Measurements from ENCODE around the gene TMEM86A. TPM values are rescaled to one million over a fixed set of nuclear protein-coding genes. Genes with fewer than 3 reads are reported as not detected.

The TMEM86A gene
- total and polyA plus RNA-seq, 2 of the 4 experiments (the other 2 are of a cell fraction) = 0.31 to 0.36 TPM

- Histone ChIP-seq H2BK5ac (ENCODE audit: low read depth, low read length, poor library complexity, severe bottlenecking) (no peak overlapping the region), H3K56ac (ENCODE audit: extremely low read depth, insufficient read depth, low read length) (no peak overlapping the region), H2AK9ac (replicated peaks; ENCODE audit: low read depth, low read length, poor library complexity) (no peak overlapping the region), H3K23ac (ENCODE audit: low read depth, low read length) (no peak overlapping the region), H3K4me3 (ENCODE audit: insufficient read depth, low read depth, low read length) (no peak overlapping the region), H2AFZ (replicated peaks; ENCODE audit: low read length, poor library complexity) (peak overlapping the region; percentile 40), H3K4me2 (ENCODE audit: low read depth, low read length) (no peak overlapping the region), H4K20me1 (ENCODE audit: insufficient read depth, low read length) (no peaks in the 10 kb centered on the region), H4K91ac (ENCODE audit: insufficient read depth, low read depth, low read length) (no peak overlapping the region), H2AK5ac (ENCODE audit: low read depth, low read length) (no peak overlapping the region), H2BK20ac (ENCODE audit: low read depth, low read length) (no peak overlapping the region), H4K5ac (ENCODE audit: low read depth, low read length) (no peak overlapping the region), H3K9ac (ENCODE audit: low read depth, low read length) (no peak overlapping the region), H3K9me3 (ENCODE audit: control insufficient read depth, insufficient read depth, low read length) (no peaks in the 10 kb centered on the region), H4K8ac (ENCODE audit: low read depth in 2 of 2, low read length in 2 of 2) (no peak overlapping the region), H3K79me1 (ENCODE audit: low read depth in 1 of 2, low read length in 2 of 2) (no peaks in the 10 kb centered on the region), H3K18ac (ENCODE audit: low read depth, low read length) (no peak overlapping the region), H3K27ac (ENCODE audit: insufficient read depth, low read length) (no peak overlapping the region), H3K27me3 (ENCODE audit: control insufficient read depth, insufficient read depth, low read length) (peaks cover 4% of the 10 kb centered on the region; the same call in 1 of the 2 replicates), H3K36me3 (ENCODE audit: control insufficient read depth, insufficient read depth, low read length) (no peaks in the 10 kb centered on the region), H2BK120ac (ENCODE audit: low read depth, low read length) (no peak overlapping the region), H2BK15ac (ENCODE audit: low read depth, low read length) (no peak overlapping the region), H3K4ac (ENCODE audit: low read depth, low read length) (no peak overlapping the region), H3K14ac (replicated peaks; ENCODE audit: low read depth, low read length) (no peak overlapping the region), H3K9me1 (ENCODE audit: insufficient read depth, low read length) (no peaks in the 10 kb centered on the region), H3K4me1 (ENCODE audit: control insufficient read depth, insufficient read depth, low read length) (no peaks in the 10 kb centered on the region)
- peak; percentile 20; the same call in 1 of the 2 replicates for TF ChIP-seq SMC3 (IDR thresholded peaks at IDR 0.05; ENCODE audit: low read depth, low read length)
- no peak for TF ChIP-seq RCOR1 (IDR thresholded peaks at IDR 0.05; ENCODE audit: insufficient replicate concordance, low read length)
- TF ChIP-seq, protein P1, sequence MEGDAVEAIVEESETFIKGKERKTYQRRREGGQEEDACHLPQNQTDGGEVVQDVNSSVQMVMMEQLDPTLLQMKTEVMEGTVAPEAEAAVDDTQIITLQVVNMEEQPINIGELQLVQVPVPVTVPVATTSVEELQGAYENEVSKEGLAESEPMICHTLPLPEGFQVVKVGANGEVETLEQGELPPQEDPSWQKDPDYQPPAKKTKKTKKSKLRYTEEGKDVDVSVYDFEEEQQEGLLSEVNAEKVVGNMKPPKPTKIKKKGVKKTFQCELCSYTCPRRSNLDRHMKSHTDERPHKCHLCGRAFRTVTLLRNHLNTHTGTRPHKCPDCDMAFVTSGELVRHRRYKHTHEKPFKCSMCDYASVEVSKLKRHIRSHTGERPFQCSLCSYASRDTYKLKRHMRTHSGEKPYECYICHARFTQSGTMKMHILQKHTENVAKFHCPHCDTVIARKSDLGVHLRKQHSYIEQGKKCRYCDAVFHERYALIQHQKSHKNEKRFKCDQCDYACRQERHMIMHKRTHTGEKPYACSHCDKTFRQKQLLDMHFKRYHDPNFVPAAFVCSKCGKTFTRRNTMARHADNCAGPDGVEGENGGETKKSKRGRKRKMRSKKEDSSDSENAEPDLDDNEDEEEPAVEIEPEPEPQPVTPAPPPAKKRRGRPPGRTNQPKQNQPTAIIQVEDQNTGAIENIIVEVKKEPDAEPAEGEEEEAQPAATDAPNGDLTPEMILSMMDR (conservative IDR thresholded peaks at IDR 0.05; ENCODE audit: low read depth, low read length) = peak; percentile 64
- peak; percentile 42 for TF ChIP-seq RAD21 (IDR thresholded peaks at IDR 0.05; ENCODE audit: low read length)
- dilution Hi-C loops (cut with HindIII; ENCODE audit: low sequenced_read_pairs, unreplicated experiment) = no loop called here
- POLR2A ChIA-PET (ENCODE audit: unreplicated experiment) = no interaction called here
- intact Hi-C loops (cut with micrococcal nuclease) = no loop called here
- ATAC-seq (ENCODE audit: low read depth) = peak; percentile 74
- peak; percentile 16 for DNase-seq
- no TSS peak for BruUV-seq (replicated peaks)
- CTCF ChIA-PET = interaction anchor here (1.0 to 1.2 kb wide), 2 partner anchors 12 to 13 kb away, joined by 3 to 5 read pairs; no protein-coding TSS in a partner anchor
- in situ Hi-C loops (cut with MboI; ENCODE audit: low sequenced_read_pairs) = loop anchor here (25.0 kb wide), 1 partner anchor 190 kb away; the partner anchor contains the start of gene TSG101
- WGBS, 2 experiments (ENCODE audit: extremely low coverage in 2 of 2, insufficient read length in 1 of 2) = no CpG with 5 or more reads among the region's 10 CpGs
Observed at GRCh38 chr11:18727479-18728236, 29.1 kb downstream of the TMEM86A start.

Measured in IMR-90 (cell line).